Activated CD4-positive, alpha-beta T cell treated with anti-CD3 and anti-CD28 coated beads, Interleukin-2, amount 50 U/mL, for 1 hour (primary cell): ENCODE data around the gene A2ML1.
"Not testable (repeated sequence)": the region's sequence is repeated elsewhere in the genome, so short reads cannot be mapped to it uniquely, and the experiment has no call there.

ENCODE experiments used
- DNase-seq: peaks from one replicate; pipeline ENCODE4 v3.0.0-alpha.2; 2020

A2ML1 gene

GRCh38 chr12:8822298-8822697, at the start of gene A2ML1:
TSS of gene A2ML1 (plus strand) at chr12:8822621. CDS start at chr12:8822652, 31 bp downstream.
- no peak for DNase-seq

DNA sequence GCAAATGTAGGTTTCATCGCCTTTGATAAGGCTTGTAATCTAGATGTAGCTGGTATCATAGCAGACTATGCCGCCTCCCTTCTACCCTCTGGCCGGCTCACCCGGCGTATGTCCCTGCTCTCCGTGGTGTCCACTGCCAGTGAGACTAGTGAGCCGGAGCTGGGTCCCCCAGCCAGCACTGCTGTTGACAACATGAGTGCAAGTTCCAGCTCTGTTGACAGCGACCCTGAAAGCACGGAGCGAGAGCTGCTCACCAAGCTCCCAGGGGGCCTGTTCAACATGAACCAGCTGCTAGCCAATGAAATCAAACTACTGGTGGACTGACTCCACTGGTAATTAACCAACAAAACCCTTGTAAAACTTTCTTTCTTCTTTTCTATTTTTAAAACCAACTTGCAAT, 49.0 kb upstream of the A2ML1 start:
- DNase-seq = no peak

GRCh38 chr12:8779281-8779680, 43.1 kb upstream of the A2ML1 start:
- no peak for DNase-seq

- DNase-seq = no peak
These were observed 42.6 kb upstream of the A2ML1 start for GRCh38 chr12:8779862-8780261.

GRCh38 chr12:8780389-8780788, 42.0 kb upstream of the A2ML1 start:
- DNase-seq = no peak

GRCh38 chr12:8781381-8782127, 40.9 kb upstream of the A2ML1 start:
- no peak for DNase-seq

GRCh38 chr12:8784290-8784888, 38.0 kb upstream of the A2ML1 start:
- no peak for DNase-seq

DNA sequence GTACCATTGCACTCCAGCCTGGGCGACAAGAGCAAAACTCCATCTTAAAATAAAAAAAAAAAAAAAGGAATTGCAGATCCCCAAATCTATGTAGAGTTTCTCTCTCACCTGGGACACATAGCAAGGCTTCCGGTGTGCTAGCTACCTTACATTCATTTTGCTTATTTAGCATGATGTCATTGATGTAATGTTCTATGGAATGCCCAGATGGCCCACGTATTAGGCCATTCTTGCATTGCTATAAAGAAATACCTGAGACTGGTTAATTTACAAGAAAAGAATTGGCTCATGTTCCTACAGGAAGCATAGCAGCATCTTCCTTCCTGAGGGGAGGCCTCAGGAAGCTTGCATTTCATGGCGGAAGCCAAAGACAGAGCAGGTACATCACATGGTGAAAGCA, 36.9 kb upstream of the A2ML1 start:
- DNase-seq = no peak

DNA sequence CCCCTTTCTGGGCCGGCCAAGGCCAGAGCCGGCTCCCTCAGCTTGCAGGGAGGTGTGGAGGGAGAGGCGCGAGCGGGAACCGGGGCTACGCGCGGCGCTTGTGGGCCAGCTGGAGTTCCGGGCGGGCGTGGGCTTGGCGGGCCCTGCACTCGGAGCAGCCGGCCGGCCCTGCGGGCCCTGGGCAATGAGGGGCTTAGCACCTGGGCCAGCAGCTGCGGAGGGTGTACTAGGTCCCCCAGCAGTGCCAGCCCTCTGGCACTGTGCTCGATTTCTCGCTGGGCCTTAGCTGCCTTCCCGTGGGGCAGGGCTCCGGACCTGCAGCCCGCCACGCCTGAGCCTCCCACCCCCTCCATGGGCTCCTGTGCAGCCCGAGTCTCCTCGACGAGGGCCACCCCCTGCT, 35.2 kb upstream of the A2ML1 start:
- not testable (repeated sequence) for DNase-seq

GRCh38 chr12:8788706-8789105, 33.7 kb upstream of the A2ML1 start:
- DNase-seq = not testable (repeated sequence)

DNA sequence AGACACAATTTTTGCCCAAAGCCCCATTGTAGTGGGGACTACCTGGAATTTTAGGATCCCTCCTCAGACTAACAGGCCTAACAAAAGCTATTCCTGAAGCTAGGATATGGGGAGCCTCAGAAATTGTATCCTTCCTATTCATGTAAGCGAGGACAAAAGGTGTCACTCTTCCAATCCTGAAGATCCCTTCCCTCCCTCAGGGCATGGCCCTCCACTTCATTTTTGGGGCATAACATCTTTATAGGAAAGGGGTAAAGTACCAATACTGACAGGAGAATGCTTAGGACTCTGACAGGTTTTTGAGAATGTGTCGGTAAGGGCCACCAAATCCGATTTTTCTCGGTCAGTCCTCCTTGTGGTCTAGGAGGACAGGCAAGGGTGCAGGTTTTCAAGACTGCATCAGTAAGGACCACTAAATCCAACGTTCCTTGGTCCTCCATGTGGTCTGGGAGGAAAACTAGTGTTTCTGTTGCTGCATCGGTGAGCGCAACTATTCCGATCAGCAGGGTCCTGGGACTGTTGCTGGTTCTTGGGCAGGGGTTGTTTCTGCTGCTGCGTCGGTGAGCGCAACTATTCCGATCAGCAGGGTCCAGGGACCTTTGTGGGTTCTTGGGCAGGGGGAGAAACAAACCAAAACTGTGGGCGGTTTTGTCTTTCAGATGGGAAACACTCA, 32.9 kb upstream of the A2ML1 start:
- not testable (repeated sequence) for DNase-seq

- DNase-seq = not testable (repeated sequence)
These were observed 29.2 kb upstream of the A2ML1 start for GRCh38 chr12:8793226-8793625.

GRCh38 chr12:8794611-8795010, 27.8 kb upstream of the A2ML1 start:
- DNase-seq = not testable (repeated sequence)

GRCh38 chr12:8796831-8797626, 25.4 kb upstream of the A2ML1 start:
- DNase-seq = no peak

DNA sequence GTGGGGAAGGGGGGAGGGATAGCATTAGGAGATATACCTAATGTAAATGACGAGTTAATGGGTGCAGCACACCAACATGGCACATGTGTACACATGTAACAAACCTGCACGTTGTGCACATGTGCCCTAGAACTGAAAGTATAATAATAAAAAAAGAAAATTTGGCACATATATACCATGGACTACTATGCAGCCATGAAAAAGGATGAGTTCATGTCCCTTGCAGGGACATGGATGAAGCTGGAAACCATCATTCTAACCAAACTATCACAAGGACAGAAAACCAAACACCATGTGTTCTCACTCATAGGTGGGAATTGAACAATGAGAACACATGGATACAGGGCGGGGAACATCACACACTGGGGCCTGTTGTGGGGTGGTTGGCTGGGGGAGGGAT, 21.2 kb upstream of the A2ML1 start:
- DNase-seq = not testable (repeated sequence)

DNA sequence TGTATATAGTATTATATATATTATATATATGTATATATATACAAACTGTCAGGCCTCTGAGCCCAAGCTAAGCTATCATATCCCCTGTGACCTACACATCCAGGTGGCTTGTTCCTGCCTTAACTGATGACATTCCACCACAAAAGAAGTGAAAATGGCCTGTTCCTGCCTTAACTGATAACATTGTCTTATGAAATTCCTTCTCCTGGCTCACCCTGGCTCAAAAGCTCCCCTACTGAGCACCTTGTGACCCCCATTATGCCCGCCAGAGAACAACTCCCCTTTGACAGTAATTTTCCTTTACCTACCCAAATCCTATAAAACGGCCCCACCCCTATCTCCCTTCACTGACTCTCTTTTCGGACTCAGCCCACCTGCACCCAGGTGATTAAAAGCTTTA, 17.6 kb upstream of the A2ML1 start:
- DNase-seq = not testable (repeated sequence)

DNA sequence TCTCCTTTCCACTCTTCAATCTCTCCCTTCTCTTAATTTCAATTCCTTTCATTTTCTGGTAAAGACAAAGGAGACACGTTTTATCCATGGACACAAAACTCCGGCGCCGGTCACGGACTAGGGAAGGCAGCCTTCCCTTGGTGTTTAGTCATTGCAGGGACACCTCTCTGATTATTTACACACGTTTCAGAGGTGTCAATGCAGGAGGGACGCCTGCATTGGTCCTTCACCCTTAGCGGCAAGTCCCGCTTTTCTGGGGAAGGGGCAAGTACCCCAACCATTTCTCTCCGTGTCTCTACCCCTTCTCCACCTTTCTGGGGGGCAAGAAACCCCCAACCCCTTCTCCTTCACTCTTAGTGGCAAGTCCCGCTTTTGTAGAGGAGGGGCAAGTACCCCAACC, 16.9 kb upstream of the A2ML1 start:
- not testable (repeated sequence) for DNase-seq

- DNase-seq = not testable (repeated sequence)
These were observed 15.3 kb upstream of the A2ML1 start for GRCh38 chr12:8807084-8807483.

- DNase-seq = not testable (repeated sequence)
These were observed 12.3 kb upstream of the A2ML1 start for GRCh38 chr12:8810112-8810511.

GRCh38 chr12:8813572-8814357, 8.7 kb upstream of the A2ML1 start:
- DNase-seq = no peak

DNA sequence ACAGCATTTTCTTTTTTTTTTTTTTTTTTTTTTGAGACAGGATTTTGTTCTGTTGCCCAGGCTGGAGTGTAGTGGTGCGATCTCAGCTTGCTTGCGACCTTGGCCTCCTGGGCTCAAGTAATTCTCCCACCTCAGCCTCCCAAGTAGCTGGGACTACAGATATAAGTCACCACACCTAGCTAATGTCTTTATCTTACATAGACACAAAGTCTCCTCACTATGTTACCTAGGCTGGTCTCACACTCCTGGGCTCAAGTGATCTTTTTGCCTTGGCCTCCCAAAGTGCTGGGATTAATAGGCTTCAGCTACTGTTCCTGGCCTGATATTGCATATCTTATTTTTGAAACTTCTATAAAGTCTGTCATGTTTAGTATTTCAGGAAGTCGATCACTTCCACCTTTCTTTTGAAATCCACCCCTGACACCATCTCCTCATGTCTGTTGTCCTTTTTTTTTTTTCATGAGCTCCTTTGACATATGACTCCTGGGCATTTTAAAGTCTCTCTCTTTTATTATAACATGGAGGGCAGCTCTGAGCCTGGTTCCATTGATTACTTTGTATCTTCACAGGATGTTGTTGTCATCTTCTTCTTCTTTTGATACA, 5.9 kb upstream of the A2ML1 start:
- DNase-seq = no peak

GRCh38 chr12:8817856-8818255, 4.6 kb upstream of the A2ML1 start:
- DNase-seq = no peak
